ENCODE measurements around the gene KIF3A. TPM values are rescaled to one million over a fixed set of nuclear protein-coding genes. Genes with fewer than 3 reads are reported as not detected.
A peak's percentile ranks its signal among the peaks of the same experiment; 100 is the strongest.

The KIF3A gene
- total RNA-seq, 1 experiment from 2014 or later, result 12.1 TPM

GRCh38 chr5:132753135-132753987, 16.0 kb upstream of the KIF3A start:
- Histone ChIP-seq H3K4me3 (no peak overlapping the region), H3K27me3 (replicated peaks) (no peaks in the 10 kb centered on the region), H3K4me1 (replicated peaks) (no peaks in the 10 kb centered on the region), H3K27ac (no peak overlapping the region), H3K36me3 (peaks cover 11% of the 10 kb centered on the region), H3K9me3 (replicated peaks) (no peaks in the 10 kb centered on the region)
- peak in 1 of 2 experiments; percentile 43 for DNase-seq (ENCODE audit: low read depth in 1 of 2, low spot score in 2 of 2)

- Histone ChIP-seq H3K4me3 (no peak overlapping the region), H3K27ac (no peak overlapping the region), H3K27me3 (replicated peaks) (no peaks in the 10 kb centered on the region; the same call in 1 of the 2 replicates), H3K4me1 (replicated peaks) (no peaks in the 10 kb centered on the region), H3K9me3 (replicated peaks) (no peaks in the 10 kb centered on the region), H3K36me3 (peaks cover 4% of the 10 kb centered on the region)
- DNase-seq (ENCODE audit: low read depth in 1 of 2, low spot score in 2 of 2), result peak in 1 of 2 experiments; percentile 9
Observed at GRCh38 chr5:132752581-132753125, 15.3 kb upstream of the KIF3A start.

- Histone ChIP-seq H3K4me3 (no peak overlapping the region), H3K9me3 (replicated peaks) (no peaks in the 10 kb centered on the region), H3K27ac (no peak overlapping the region), H3K36me3 (no peaks in the 10 kb centered on the region), H3K4me1 (replicated peaks) (peaks cover 4% of the 10 kb centered on the region), H3K27me3 (replicated peaks) (peaks cover 5% of the 10 kb centered on the region; the same call in 1 of the 2 replicates)
- DNase-seq (ENCODE audit: low read depth in 1 of 2, low spot score in 2 of 2), result peak in 1 of 2 experiments; percentile 35
Observed at GRCh38 chr5:132751971-132752580, 14.7 kb upstream of the KIF3A start.

- peak in 1 of 2 experiments; percentile 35 for DNase-seq (ENCODE audit: low read depth in 1 of 2, low spot score in 2 of 2)
- no peak overlapping the region for H3K27ac ChIP-seq
Observed at GRCh38 chr5:132751444-132751843, 14.1 kb upstream of the KIF3A start.

GRCh38 chr5:132750471-132751230, 13.3 kb upstream of the KIF3A start:
- H3K4me3 ChIP-seq, result no peak overlapping the region
- DNase-seq (ENCODE audit: low read depth in 1 of 2, low spot score in 2 of 2), result peak in 1 of 2 experiments; percentile 40
- H3K4me1 ChIP-seq (replicated peaks), result peaks cover 9% of the 10 kb centered on the region
- H3K27me3 ChIP-seq (replicated peaks), result peaks cover 17% of the 10 kb centered on the region
- H3K9me3 ChIP-seq (replicated peaks), result no peaks in the 10 kb centered on the region
- no peaks in the 10 kb centered on the region for H3K36me3 ChIP-seq
- no peak overlapping the region for H3K27ac ChIP-seq

More at GRCh38 chr5:132751444-132751843, 14.1 kb upstream of the KIF3A start:
- Histone ChIP-seq H3K4me1 (replicated peaks) (peaks cover 9% of the 10 kb centered on the region), H3K4me3 (no peak overlapping the region), H3K36me3 (no peaks in the 10 kb centered on the region), H3K27me3 (replicated peaks) (peaks cover 9% of the 10 kb centered on the region), H3K9me3 (replicated peaks) (no peaks in the 10 kb centered on the region)

GRCh38 chr5:132749506-132749905, 12.2 kb upstream of the KIF3A start:
- Histone ChIP-seq H3K36me3 (no peaks in the 10 kb centered on the region), H3K9me3 (replicated peaks) (no peaks in the 10 kb centered on the region), H3K4me1 (replicated peaks) (peaks cover 9% of the 10 kb centered on the region), H3K27me3 (replicated peaks) (peaks cover 19% of the 10 kb centered on the region), H3K27ac (no peak overlapping the region), H3K4me3 (no peak overlapping the region)
- DNase-seq (ENCODE audit: low read depth in 1 of 2, low spot score in 2 of 2), result no peak

- Histone ChIP-seq H3K4me1 (replicated peaks) (peaks cover 9% of the 10 kb centered on the region), H3K27me3 (replicated peaks) (peaks cover 19% of the 10 kb centered on the region), H3K27ac (no peak overlapping the region), H3K4me3 (no peak overlapping the region), H3K9me3 (replicated peaks) (no peaks in the 10 kb centered on the region), H3K36me3 (no peaks in the 10 kb centered on the region)
- no peak for DNase-seq (ENCODE audit: low read depth in 1 of 2, low spot score in 2 of 2)
Observed at GRCh38 chr5:132748522-132749000, 11.2 kb upstream of the KIF3A start.

GRCh38 chr5:132747616-132748440, 10.5 kb upstream of the KIF3A start:
- Histone ChIP-seq H3K27me3 (replicated peaks) (peaks cover 19% of the 10 kb centered on the region), H3K9me3 (replicated peaks) (no peaks in the 10 kb centered on the region), H3K36me3 (no peaks in the 10 kb centered on the region), H3K4me3 (peak overlapping the region; percentile 39; the same call in 1 of the 2 replicates), H3K4me1 (replicated peaks) (peaks cover 9% of the 10 kb centered on the region), H3K27ac (no peak overlapping the region)
- DNase-seq (ENCODE audit: low read depth in 1 of 2, low spot score in 2 of 2), result peak in 1 of 2 experiments; percentile 44

- no peaks in the 10 kb centered on the region for H3K36me3 ChIP-seq
- peak in 1 of 2 experiments; percentile 46 for DNase-seq (ENCODE audit: low read depth in 1 of 2, low spot score in 2 of 2)
- H3K27me3 ChIP-seq (replicated peaks), result peaks cover 19% of the 10 kb centered on the region
- peak within 1 kb of the TSS; percentile 39 for H3K4me3 ChIP-seq
- no peak within 1 kb of the TSS for H3K27ac ChIP-seq
- peaks cover 9% of the 10 kb centered on the region for H3K4me1 ChIP-seq (replicated peaks)
- H3K9me3 ChIP-seq (replicated peaks), result 0 out of 2 replicates have a peak, but pooled peaks cover 3% of the 10 kb centered on the region
Observed at GRCh38 chr5:132746954-132747615, 9.7 kb upstream of the KIF3A start, which contains the start of gene CCNI2. CCNI2 (plus strand) TSS chr5:132747426; CDS start chr5:132747496, 70 bp downstream.

- Histone ChIP-seq H3K4me1 (replicated peaks) (peaks cover 9% of the 10 kb centered on the region), H3K27ac (no peak overlapping the region), H3K27me3 (replicated peaks) (peaks cover 19% of the 10 kb centered on the region), H3K36me3 (no peaks in the 10 kb centered on the region), H3K4me3 (peak overlapping the region; percentile 39), H3K9me3 (replicated peaks) (0 out of 2 replicates have a peak, but pooled peaks cover 3% of the 10 kb centered on the region)
- no peak for DNase-seq (ENCODE audit: low read depth in 1 of 2, low spot score in 2 of 2)
Observed at GRCh38 chr5:132746592-132746953, 9.2 kb upstream of the KIF3A start.

GRCh38 chr5:132744659-132745058, 7.3 kb upstream of the KIF3A start:
- H3K4me3 ChIP-seq, result no peak overlapping the region
- H3K36me3 ChIP-seq, result no peaks in the 10 kb centered on the region
- H3K4me1 ChIP-seq (replicated peaks), result peaks cover 9% of the 10 kb centered on the region
- peaks cover 29% of the 10 kb centered on the region for H3K27me3 ChIP-seq (replicated peaks)
- DNase-seq (ENCODE audit: low read depth in 1 of 2, low spot score in 2 of 2), result no peak
- H3K9me3 ChIP-seq (replicated peaks), result 0 out of 2 replicates have a peak, but pooled peaks cover 3% of the 10 kb centered on the region
- H3K27ac ChIP-seq, result no peak overlapping the region

- no peaks in the 10 kb centered on the region for H3K36me3 ChIP-seq
- H3K9me3 ChIP-seq (replicated peaks), result 0 out of 2 replicates have a peak, but pooled peaks cover 3% of the 10 kb centered on the region
- H3K27ac ChIP-seq, result no peak overlapping the region
- no peak for DNase-seq (ENCODE audit: low read depth in 1 of 2, low spot score in 2 of 2)
- H3K27me3 ChIP-seq (replicated peaks), result peaks cover 29% of the 10 kb centered on the region
- peaks cover 12% of the 10 kb centered on the region for H3K4me1 ChIP-seq (replicated peaks)
- H3K4me3 ChIP-seq, result no peak overlapping the region
Observed at GRCh38 chr5:132742626-132743025, 5.3 kb upstream of the KIF3A start.

Measured in SJSA1 (cell line).